GM19463 (cell line): ENCODE data around the gene ANKRD65.
A peak's percentile ranks its signal among the peaks of the same experiment; 100 is the strongest.
"Not testable (repeated sequence)": the region's sequence is repeated elsewhere in the genome, so short reads cannot be mapped to it uniquely, and the experiment has no call there.

ENCODE experiments used
- ATAC-seq: cut with Tn5 transposase; IDR thresholded peaks from one replicate; pipeline ENCODE4 v1.9.1; 2021; ENCODE audit warnings: mild to moderate bottlenecking, moderate library complexity; ENCODE audit not compliant: unreplicated experiment

ANKRD65 gene

GRCh38 chr1:1418464-1419362, 2.4 kb downstream of the ANKRD65 start:
- ATAC-seq = no peak

DNA sequence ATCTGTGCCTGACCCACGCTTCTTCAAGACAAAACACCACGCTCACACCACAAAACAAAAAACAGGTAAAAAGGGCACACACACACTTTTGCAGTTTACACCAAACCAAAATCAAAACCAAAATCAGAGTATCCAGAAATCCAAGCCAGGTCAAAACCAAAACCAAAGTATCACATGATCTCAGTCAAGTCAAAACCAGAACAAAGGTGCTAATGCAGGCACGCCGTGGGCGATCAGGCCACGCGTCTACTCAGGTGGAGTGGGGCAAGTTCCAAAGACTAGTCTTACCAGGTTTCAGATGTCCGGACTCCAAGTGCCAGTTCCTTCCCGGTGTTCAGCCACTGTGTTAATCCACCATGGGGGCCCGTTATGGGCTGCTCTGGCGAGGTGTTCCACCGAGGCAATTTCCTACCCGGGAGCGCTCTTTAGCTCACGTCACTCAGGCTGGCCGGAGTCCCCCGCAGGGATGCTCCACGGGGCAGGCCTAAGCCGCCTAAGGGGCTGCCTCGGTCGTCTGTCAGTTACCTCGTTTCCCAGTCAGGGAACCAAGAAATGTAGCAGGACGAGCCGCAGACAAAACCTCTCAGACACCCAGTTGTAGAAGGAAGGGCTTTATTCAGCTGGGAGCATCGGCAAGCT, 3.1 kb downstream of the ANKRD65 start:
- ATAC-seq = not testable (repeated sequence)

DNA sequence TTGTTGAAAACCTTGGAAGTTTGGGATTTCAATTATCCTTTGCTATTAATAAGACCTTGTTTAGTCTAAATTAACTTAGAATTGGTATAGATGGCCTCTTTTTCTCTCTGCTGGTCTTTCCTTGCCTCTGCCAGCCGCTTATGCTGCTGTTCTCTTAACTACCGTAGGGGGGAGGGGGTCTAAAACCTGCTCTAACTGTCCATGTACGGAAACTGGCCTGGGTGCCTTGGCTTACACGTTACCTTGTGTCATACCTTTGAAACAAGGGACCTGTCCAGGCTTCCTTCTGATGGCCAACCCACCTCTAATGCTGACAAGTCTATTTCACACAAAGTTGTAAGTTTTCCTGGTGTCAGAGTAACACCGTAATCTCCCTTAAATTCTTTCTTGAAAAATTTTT, 3.7 kb downstream of the ANKRD65 start:
- not testable (repeated sequence) for ATAC-seq

GRCh38 chr1:1415751-1416150, 5.3 kb downstream of the ANKRD65 start:
- ATAC-seq = no peak

- ATAC-seq = not testable (repeated sequence)
These were observed 8.7 kb downstream of the ANKRD65 start for GRCh38 chr1:1412311-1412902.

DNA sequence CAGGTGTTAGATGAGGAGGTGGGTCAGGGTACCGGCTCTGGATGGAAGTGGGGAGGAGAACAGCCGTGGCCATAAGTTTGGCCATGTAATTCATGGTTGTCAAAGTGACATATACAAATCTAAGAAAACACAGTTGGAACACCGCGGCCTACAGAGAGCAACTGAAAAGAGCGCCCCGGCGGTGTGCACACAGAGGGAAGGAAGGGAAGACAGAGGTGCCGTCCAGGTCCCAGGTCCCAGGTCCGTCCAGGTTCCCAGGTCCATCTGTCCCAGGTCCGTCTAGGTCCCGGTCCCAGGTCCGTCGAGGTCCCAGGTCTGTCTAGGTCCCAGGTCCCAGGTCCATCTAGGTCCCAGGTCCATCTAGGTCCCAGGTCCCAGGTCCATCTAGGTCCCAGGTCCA, 9.4 kb downstream of the ANKRD65 start:
- ATAC-seq = no peak

GRCh38 chr1:1410238-1410637, 10.8 kb downstream of the ANKRD65 start:
- not testable (repeated sequence) for ATAC-seq

- ATAC-seq = peak; percentile 13
These were observed 13.3 kb downstream of the ANKRD65 start for GRCh38 chr1:1407636-1408318.

DNA sequence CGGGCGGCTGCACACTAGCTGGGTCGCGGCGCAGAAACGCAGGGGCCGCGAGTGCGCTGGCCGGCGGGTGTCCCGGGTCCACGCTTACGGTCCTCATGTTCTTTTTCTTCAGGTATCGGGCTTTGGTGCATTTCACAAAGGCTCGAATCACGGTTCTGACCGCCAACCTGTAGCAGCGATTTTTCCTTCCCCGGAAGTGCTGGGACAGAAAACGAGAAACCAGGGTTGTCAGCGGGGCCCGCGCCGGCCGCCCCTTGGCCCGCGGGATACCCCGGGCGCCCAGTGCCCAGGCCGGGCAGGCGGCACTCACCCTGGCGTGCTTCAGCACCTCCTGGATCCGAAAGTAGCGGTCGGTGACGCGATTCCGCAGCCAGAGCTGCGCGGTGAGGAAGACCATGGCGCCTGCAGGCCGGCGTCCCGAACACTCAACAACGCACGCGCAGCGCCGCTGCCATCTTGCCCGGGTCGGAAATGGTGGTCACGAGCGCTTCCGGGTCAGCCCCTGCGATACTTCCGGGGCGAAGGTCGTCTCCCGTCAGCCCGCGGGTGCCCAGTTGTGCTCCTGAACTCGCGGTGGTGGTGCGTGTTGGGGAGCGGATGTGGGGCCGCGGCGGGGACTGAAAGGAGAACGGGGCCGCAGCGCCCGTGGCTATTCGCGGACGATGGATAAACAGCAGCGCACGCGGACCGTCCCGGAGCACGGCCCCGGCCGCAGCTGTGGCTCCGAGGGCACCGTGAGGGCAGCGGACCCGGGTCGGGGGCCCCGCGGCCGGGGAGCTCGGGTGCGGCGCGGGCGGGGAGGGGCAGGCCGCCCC, 14.0 kb downstream of the ANKRD65 start, which contains the start of gene MRPL20:
TSS of gene MRPL20 (minus strand) at position 473 of the 815 bp plus-strand sequence. CDS start at position 397, 76 bp downstream.
- ATAC-seq = peak; percentile 91

GRCh38 chr1:1406101-1406820, 14.8 kb downstream of the ANKRD65 start:
- no peak for ATAC-seq

GRCh38 chr1:1403653-1404052, 17.4 kb downstream of the ANKRD65 start:
- no peak for ATAC-seq

GRCh38 chr1:1402901-1403392, 18.1 kb downstream of the ANKRD65 start:
- ATAC-seq = not testable (repeated sequence)

- ATAC-seq = no peak
These were observed 18.8 kb downstream of the ANKRD65 start for GRCh38 chr1:1402072-1402900.

DNA sequence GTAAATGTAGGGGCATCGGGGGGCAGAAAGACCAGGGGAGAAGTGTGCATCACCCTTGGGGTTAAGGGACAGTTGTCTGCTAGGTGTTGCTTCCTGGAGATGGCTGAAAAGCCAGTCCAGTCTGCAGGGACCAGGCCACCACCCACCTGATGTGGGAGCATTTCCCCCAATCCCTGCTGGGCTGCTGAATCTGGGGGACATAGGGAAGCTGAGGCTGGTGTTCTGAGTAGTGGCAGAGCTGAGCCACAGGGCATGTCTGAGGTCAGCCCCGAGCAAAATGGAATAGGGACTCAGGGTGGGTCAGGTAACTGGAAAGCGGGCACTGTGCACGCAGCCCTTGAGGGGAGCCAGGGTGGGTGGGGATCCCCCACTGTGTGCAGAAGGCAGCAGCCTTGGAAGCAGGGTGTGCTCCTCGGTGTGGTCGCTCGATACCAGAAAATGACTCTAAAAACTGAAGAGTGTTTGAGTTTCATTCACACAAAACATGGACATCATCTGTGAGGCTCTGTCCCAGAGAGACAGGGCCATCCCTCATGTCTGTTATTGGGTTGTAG, 19.5 kb downstream of the ANKRD65 start:
- no peak for ATAC-seq

DNA sequence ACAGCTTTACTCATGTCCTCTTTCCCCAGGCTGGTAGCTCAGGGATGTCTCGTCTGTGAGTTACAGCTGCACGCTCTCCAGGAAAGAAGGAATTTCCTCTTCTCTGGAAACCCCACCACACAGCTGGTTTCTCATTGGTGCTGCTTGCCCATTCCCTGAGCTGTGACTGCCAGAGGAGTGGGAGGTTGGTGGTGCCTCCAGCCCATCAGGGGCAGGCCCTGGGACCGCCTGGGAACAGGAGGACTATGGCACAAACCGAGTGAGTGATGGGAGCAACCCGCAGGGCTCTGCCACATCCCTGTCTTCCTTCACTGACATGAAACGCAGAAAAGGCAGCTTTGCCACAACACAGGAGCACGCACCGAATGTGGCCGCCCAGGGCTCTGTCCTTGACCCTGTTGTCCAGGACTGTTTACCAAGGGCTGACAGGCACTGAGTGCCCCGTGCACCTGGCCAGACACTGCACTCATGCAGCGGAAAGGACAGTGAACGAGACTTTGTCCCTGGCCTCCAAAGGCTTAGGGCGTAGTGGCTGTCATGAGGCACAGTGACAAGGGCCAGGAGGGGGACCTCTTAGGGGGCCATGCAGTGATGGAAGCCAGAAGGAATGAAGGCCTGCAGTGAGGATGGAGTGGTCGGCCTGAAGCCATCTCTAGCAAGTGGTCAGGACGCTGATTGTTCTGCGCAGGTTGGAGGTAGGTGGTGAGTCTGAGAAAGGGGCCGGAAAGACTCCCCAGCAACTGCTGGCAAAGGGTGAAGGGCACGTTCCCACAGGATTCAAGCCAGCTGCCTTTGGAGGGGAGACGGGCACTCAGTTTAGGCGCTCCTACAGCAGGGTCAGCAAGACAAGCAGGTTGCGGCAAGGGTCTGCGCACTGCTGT, 20.3 kb downstream of the ANKRD65 start:
- no peak for ATAC-seq

DNA sequence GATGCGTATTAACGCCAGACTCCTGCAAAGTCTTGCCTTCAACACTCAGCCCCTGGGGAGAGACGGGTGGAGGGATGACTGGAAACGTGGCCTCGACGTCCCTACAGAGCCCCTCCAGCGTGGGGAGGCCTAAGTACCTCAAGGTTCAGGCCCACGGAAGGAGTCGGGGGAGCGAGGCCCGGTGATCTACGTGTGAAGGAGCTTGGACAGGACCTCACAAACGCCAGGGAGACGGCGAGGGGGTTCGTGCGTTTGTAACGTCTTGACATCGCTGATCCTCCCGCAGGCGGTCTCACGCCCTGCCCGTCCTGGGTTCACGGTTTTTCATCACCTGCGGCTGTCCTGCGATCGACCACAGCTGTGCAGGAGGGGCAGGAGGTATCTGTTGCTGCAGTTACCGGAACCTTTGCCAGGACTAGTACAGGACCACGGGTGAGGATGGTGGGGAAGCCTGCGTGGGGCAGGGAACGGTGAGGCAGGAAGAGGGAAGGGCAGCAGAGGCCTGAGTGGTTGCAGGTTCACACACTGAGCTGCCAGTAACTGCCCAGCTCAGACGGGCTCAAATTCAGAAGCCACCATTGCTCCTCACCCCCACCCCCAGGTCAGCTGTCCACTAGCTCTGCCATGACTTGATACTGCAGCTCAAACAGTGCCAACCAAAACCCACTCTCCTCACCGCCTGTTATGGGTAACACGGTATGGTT, 21.1 kb downstream of the ANKRD65 start:
- no peak for ATAC-seq
